Adrenal gland (tissue), 5 donors: ENCODE measurements around the gene TBL3.

ENCODE experiments used
- POLR2A ChIP-seq, 2 donors: fragments of 450-650 bp; IDR thresholded peaks; one replicate each; pipeline ENCODE4 v1.6.1; 2017; ENCODE audit warnings: antibody characterized with exemption in 2 of 2, mild to moderate bottlenecking in 2 of 2, moderate library complexity in 1 of 2
- TF ChIP-seq, protein P1 (sequence below), 6 experiments: fragments of 450-650 bp in 4 of 6; fragments of 200-600 bp in 2 of 6; sonication (generic) in 1 of 6; IDR thresholded peaks; 1 replicate in 5 of 6; 2 replicates in 1 of 6; pipeline versions ENCODE4 v1.5.1 to v1.8.0; 2016 to 2021; ENCODE audit warnings: antibody characterized with exemption in 6 of 6, mild to moderate bottlenecking in 2 of 6, moderate library complexity in 1 of 6
- donor health status: DM: no; HTN: no; CAD: no.

DNA sequence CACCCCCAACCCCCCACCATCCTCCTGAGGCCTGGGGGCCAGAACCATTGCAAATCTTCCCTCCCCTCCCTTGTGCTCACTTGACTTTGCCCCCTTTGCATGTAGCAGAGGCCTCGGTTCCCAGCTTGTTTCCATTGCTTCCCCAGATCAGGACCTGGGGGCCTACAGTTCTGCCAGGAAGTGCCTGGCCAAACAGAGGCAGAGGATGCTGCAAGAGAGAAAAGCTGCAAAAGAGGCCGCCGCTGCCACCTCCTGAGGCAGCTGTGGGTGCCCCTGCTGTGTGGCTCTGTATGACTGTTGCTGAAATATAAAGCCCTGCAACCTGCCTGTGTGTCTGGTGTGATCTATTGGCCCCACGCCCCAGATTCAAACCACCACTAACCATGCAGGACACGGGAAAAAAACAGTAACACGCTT is 10.2 kb upstream of the TBL3 start:
- no peak for TF ChIP-seq POLR2A (IDR thresholded peaks at IDR 0.05)
- TF ChIP-seq, protein P1, sequence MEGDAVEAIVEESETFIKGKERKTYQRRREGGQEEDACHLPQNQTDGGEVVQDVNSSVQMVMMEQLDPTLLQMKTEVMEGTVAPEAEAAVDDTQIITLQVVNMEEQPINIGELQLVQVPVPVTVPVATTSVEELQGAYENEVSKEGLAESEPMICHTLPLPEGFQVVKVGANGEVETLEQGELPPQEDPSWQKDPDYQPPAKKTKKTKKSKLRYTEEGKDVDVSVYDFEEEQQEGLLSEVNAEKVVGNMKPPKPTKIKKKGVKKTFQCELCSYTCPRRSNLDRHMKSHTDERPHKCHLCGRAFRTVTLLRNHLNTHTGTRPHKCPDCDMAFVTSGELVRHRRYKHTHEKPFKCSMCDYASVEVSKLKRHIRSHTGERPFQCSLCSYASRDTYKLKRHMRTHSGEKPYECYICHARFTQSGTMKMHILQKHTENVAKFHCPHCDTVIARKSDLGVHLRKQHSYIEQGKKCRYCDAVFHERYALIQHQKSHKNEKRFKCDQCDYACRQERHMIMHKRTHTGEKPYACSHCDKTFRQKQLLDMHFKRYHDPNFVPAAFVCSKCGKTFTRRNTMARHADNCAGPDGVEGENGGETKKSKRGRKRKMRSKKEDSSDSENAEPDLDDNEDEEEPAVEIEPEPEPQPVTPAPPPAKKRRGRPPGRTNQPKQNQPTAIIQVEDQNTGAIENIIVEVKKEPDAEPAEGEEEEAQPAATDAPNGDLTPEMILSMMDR (IDR thresholded peaks at IDR 0.05) = no peak
